Measurements from ENCODE around the gene SERINC3. TPM values are rescaled to one million over a fixed set of nuclear protein-coding genes. Genes with fewer than 3 reads are reported as not detected.

The SERINC3 gene
- total and polyA plus RNA-seq, 10 of the 15 experiments (the other 5 are each of a cell fraction or from before 2014, with no cell fraction given), result 24.5 to 96.8 (median 38.8) TPM

- H3K9ac ChIP-seq (ENCODE audit: control insufficient read depth, insufficient read depth, low read length), result no peak overlapping the region
- H4K20me1 ChIP-seq (ENCODE audit: control insufficient read depth, insufficient read depth), result no peaks in the 10 kb centered on the region
- ChIA-PET RAD21 (ENCODE audit: unreplicated experiment) (interaction anchor here (0.9 kb wide), 1 partner anchor 34 kb away, joined by 3 read pairs; no protein-coding TSS in a partner anchor), POLR2A (no interaction called here), CTCF (no interaction called here), SMC1A (ENCODE audit: uncharacterized antibody, unreplicated experiment) (no interaction called here)
- ATAC-seq (no peak), DNase-seq (ENCODE audit: low read depth, low spot score) (no peak), FAIRE-seq (no peak)
- intact Hi-C loops (cut with micrococcal nuclease; ENCODE audit: unreplicated experiment) (no loop called here), in situ Hi-C loops (cut with MboI) (no loop called here)
- no peaks in the 10 kb centered on the region for H3K79me2 ChIP-seq (ENCODE audit: control insufficient read depth, insufficient read depth, low read length)
- H3K27me3 ChIP-seq (replicated peaks in 1 of 2; ENCODE audit: control insufficient read depth in 2 of 2, insufficient read depth in 2 of 2, low read length in 1 of 2), result no peaks in the 10 kb centered on the region
- H3K27ac ChIP-seq (ENCODE audit: control insufficient read depth, insufficient read depth), result no peak overlapping the region
- H2AFZ ChIP-seq (ENCODE audit: control insufficient read depth, low read depth, low read length), result no peak overlapping the region
- TF ChIP-seq BHLHE40 (IDR thresholded peaks at IDR 0.05; ENCODE audit: borderline replicate concordance in 1 of 2, low read depth in 2 of 2, low read length in 1 of 2), result no peak
- no peak for TF ChIP-seq TCF7 (IDR thresholded peaks at IDR 0.05; ENCODE audit: borderline replicate concordance)
- no peak for TF ChIP-seq SIN3A (IDR thresholded peaks at IDR 0.05; ENCODE audit: low read depth, low read length)
- TF ChIP-seq FOXK2 (IDR thresholded peaks at IDR 0.05), result no peak
- TF ChIP-seq IRF3 (IDR thresholded peaks at IDR 0.05), result no peak
- TF ChIP-seq RAD51 (IDR thresholded peaks at IDR 0.05), result no peak
- no peak for TF ChIP-seq TAF1 (IDR thresholded peaks at IDR 0.05; ENCODE audit: borderline replicate concordance, low read depth, low read length)
- no peak for TF ChIP-seq ATF3 (IDR thresholded peaks at IDR 0.05; ENCODE audit: borderline replicate concordance, extremely low read depth, low read depth, low read length)
- TF ChIP-seq SMARCA5 (IDR thresholded peaks at IDR 0.05), result no peak
- no peak for TF ChIP-seq HDGF (IDR thresholded peaks at IDR 0.05)
- no peak for TF ChIP-seq CEBPZ (IDR thresholded peaks at IDR 0.05; ENCODE audit: low read depth, low read length)
- no peak for TF ChIP-seq PRDM15 (CRISPR knock-in tag; IDR thresholded peaks at IDR 0.05)
- TF ChIP-seq ATF7 (IDR thresholded peaks at IDR 0.05; ENCODE audit: low read depth), result no peak
- TF ChIP-seq NR2C2 (IDR thresholded peaks at IDR 0.05; ENCODE audit: borderline replicate concordance, control insufficient read depth, insufficient read length, low read depth), result no peak
- H3K9me3 ChIP-seq (replicated peaks; ENCODE audit: control insufficient read depth, insufficient read depth, low read length), result no peaks in the 10 kb centered on the region
- no peak overlapping the region for H3K4me2 ChIP-seq (ENCODE audit: control insufficient read depth, insufficient read depth)
- H3K36me3 ChIP-seq (ENCODE audit: control insufficient read depth in 2 of 2, insufficient read depth in 2 of 2, low read length in 1 of 2), result peaks cover 16 to 32% of the 10 kb centered on the region in 2 experiments
- H3K4me3 ChIP-seq, result no peak overlapping the region
- peaks cover 4% of the 10 kb centered on the region; the same call in 1 of the 2 replicates for H3K4me1 ChIP-seq (ENCODE audit: control insufficient read depth, insufficient read depth, low read length)
- WGBS (ENCODE audit: insufficient coverage, insufficient replicate concordance, low lambda C conversion rate, missing lambda C conversion rate), result 98% methylated on average over 5 of the region's 5 CpGs
- BruUV-seq (replicated peaks), result no TSS peak
These were observed 20.4 kb downstream of the SERINC3 start for GRCh38 chr20:44501448-44501847.
